ENCODE data around the gene GRK5.

The GRK5 gene

DNA sequence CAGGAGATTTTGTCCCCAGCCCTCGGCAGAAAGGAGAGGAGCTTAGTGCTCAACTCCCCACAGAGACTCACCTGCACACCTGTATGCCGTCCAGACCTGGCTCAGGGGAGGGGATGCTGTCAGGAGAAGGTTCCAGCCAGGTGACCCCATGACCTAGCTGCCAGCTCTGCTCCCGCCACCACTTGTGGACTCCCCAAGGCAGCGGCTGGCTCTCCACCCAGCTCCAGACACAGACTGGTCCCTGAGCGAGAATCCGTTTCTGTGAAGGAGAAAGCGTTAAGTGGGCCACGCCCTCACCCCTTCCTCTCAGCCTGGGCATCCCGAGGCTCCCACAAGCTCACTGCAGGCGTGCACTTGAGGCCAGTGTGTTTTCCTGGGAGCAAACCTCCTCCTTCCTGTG lies 258.7 kb downstream of the GRK5 start:
- no peak for DNase-seq

DNA sequence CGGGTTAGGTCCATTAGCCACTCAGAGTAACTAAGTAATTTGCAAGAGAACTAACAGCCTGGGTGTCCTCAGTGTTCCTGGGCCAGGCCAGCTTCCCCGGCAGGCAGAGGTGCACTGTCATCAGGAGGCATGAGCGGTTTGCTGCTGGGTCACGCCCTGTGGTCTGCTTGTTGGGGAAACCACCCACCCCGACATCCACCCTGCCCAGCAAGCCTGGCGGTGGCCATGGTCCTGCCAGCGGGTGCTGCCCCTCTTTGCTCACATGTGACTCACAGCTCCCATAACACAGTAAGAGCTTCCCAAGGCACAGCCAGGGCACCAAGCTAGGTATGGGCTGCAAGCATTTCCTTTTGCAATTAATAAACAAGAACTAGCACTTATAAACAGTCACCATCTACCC lies 259.3 kb downstream of the GRK5 start:
- DNase-seq: no peak

DNA sequence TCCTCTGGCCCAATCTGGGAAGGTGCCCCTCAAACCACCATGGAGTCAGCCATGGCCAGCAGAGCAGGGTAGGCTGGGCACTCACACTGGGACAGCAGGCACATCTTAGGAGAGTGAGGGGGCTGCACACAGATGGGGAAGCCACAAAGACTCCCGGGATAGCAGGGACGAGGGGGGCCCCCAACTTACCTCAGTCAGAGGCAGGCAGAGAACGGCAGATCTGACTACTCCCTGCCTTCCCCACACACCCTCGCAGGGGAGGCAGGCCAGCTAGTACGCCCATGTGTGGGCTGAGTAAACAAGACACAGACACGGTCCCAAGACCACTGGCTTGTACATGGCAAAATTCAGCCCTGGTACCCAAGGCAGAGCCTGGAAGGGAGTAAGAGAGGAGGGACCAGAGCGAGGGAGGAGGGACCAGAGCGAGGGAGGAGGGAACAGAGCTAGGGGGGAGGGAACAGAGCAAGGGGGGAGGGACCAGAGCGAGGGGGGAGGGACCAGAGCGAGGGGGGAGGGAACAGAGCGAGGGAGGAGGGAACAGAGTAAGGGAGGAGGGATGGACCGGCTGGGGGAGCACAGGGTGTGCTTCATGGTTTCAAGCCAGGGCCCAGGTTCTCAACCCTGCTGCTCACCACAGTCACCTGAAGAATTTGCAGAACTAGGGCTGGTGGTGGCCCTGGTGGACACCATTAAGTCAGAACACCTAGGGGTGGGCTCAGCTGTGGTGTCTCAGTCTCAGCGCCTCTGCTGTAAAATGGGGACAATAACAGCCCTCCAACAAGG lies 261.4 kb downstream of the GRK5 start:
- DNase-seq: no peak

DNA sequence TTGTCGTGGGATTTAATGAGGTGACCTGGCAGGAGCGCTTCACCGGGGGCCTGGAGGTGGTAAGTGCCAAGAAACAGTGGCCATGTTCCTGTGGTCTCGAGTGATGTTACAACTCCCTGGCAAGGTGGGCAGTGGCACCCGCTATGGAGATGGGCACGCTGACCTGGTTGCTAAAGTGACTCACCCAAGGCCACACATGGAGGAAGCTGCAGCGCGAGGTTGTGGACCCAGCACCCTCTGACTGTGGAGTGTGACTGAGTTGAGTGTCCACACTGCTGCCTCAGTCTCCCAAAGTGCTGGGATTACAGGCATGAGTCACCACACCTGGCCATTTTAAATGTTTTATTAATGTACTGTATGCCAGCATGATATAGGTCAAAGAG lies 261.9 kb downstream of the GRK5 start:
- no peak for DNase-seq

DNA sequence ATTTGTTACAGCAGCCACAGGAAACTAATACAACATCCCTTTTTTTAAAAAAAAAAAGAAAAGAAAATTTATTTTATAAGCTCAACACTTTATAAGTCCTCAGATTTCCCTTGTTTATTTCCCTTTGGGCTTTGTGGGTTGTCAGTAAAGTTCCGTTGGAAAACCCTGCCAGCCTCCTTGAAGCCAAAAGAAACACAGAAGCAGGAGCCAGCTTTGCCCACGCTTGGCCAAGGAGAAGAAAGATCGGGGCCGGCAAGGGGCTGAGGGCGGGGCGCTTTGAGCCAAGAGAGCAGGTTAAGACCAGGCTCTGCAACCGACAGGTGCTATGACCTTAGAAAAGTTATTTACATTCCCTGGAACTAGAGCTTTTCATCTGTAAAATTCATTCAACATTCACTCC lies 262.5 kb downstream of the GRK5 start:
- no peak for DNase-seq

DNA sequence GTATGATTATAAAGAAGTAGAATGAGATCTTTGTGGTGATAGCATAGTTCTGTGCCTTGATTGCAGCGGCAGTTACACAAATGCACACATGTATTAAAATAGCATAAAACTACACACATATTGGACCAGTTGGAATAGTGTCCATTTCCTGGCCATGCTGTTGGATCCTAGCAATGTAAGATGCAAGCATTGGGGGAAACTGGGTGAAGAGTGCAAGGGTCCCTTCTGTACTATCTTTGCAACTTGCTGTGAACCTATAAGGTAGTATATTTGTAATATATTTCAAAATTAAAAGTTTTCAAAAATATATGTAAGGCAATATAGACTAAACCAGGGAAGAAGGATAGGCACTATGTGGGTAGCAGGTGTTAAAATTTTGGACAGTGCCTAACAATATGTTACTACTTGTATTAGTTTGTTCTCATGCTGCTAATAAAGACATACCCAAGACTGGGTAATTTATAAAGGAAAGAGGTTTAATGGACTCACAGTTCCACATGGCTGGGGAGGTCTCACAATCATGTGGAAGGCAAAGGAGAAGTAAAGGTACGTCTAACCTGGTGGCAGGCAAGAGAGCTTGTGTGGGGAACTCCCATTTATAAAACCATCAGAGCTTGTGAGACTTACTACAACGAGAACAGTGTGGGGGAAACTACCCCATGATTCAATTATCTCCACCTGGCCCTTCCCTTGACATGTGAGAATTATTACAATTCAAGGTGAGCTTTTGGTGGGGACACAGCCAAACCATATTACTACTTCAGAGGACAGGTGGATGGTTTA lies 263.7 kb downstream of the GRK5 start:
- no peak for DNase-seq

DNA sequence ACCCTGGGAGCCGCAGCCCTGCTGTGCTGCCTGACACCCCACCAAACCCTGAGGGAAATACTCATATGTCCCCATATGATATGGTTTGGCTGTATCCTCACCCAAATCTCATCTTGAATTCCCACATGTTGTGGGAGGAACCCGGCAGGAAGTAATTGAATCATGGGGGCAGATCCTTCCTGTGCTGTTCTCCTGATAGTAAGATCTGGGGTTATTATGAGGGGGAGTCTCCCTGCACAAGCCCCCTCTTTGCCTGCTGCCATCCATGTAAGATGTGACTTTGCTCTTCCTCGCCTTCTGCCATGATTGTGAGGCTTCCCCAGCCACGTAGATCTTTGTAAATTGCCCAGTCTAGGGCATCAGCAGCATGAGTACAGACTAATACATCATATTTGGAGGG lies 266.4 kb downstream of the GRK5 start:
- no peak for DNase-seq

DNA sequence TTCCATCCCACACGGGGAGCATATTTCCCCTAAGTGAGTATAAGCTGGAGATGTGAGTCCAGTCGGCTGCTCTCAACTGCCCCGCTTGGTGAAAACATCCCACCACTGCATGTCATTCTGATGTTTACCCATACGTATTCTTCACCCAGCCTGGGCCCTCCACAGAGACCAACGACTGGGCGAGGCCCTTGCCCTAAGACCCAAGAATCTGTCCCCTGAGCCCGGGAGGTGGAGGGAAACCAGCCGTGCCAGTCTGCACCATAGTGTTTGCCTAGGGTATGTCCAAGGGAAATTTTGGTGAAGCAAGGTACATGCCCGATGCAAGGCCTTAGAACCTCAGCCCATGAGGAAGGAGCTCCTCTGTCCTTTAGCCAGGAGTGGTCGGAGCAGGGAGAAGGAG lies 267.2 kb downstream of the GRK5 start:
- no peak for DNase-seq

DNA sequence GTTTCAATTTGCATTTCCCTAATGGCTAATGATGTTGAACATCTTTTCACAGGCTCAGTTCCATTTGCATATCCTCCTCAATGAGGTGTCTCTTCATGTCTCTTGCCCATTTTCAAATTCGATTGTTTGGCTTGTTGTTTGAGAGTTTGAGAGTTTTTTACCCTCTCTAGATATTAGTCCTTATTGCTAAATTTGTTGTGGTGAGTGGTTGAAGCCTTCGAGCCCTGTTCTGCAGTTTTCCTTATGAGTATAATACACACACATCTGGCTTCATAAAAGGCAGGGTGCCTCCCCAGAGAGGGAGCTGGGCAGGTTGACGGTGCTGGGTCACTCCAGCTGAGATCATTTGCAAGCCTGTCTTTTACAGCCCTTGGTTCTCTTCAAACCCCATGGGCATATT lies 270.1 kb downstream of the GRK5 start:
- DNase-seq: no peak

DNA sequence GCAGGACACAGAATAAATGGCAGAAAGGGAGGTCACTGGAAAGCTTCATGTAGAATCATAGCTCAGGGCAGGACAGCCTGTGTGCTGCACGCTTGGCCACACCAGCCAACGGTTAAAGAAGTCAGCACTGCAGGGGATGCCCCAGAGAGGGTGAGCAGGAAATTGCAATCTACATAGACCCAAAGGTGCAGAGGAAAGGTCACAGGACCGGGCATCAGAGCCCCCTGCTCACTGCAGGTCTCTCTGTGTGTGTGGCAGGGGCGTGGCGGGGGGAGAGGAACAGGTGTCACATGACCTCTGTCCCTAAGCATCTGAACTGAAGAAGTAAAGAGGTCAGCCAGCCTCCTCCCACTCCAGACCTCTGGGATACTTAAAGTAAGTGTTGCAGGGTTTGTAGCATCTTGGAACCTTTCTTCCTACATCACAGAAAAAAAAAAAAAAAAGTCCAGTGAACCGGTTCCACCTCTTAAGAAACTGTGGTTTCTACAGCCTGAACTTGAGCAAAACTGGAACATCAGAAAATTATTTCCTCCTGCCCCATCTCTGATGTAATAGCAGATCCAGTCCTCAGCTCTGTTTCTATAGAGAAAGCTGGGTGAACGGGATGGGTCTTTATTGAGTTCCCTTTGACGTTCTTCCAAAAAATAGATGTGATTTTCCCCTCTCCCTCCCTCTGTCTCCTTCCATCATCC lies 270.9 kb downstream of the GRK5 start:
- DNase-seq: no peak

DNA sequence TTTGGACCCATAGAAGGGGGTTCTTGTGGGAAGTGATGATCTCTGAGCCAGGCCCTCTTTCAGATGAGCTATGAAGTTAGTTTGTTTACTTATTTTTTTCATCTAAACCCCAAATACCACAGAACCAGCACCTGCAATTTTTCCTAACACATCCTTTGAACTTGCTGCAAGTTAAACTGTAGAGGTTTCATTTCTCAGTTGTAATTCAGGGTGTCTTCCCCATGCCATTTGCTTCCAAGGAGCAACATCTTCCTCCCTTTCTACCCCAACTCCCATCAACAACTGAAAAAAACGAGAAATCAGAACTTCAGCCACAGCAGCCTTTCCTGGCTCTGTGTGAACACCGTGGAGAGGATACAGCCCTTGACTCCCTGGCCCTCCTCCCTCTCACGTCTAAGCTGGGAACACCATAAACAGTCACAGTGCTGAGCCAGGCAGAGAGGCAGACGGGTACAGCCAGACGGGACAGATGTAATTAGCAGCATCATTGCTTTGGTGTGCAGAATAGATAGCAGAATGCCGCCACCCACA lies 271.5 kb downstream of the GRK5 start:
- no peak for DNase-seq

DNA sequence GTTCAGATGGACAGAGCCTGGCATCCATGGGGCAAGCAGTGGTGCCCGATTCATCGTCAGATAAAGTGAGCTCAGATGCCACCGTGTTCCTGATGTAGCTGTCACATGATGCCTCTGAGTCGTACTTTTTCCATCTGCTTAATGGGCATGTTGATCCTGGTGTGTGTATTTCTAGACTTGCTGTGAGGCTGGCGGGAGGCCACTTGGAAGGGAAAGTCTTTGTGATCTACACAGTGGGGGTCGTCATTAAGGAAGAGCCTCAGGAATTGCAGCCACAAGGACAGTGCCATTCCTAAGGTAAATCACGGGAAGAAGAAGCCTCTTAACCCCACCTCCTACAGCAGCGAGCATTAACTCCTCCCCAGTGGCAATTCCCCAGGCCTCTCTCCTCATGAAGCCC lies 272.2 kb downstream of the GRK5 start:
- DNase-seq: no peak

DNA sequence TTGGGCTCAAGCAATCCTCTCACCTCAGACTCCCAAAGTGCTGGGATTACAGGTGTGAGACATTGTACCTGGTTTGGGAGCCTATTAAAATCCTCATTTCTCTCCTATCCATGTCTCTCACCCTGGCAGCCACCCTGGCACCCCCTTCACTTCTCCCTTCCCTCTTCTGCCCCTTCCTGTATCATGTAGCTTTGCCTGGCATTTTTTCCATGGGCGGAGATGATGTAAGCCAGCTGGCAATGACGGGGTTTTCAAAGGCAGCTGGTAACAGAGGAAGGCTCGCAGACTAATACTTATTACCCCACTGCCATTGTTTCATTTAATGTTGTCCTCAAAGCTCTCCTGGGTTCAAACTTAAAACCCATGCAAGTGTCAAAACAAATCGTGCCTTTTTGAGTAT lies 273.3 kb downstream of the GRK5 start:
- DNase-seq: no peak

DNA sequence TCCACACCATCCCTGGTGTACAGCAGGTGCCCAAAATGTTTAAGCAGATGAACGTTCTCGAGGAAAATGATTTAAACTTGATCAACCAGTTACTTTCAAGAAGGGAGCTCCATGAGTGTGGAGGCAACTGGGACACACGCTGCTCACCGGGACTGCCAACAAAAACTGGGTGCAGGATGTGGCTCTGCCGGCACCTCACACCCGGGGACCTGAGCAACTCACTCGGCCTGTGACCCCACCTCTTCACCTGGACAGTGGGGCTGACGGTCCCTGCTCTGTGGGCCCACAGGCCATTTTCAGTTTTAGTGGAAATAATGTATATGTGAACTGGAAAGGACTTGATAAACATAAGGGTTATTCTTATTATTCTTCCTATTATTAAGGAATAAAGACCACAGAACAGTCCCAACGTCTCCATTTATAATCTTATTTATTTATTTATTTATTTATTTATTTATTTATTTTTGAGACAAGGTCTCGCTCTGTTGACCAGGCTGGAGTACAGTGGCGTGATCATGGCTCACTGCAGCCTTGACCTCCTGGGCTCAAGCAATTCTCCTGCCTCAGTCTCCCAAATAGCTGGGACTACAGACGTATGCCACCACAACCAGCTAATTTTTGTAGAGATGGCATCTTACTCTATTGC lies 274.5 kb downstream of the GRK5 start:
- DNase-seq: no peak

DNA sequence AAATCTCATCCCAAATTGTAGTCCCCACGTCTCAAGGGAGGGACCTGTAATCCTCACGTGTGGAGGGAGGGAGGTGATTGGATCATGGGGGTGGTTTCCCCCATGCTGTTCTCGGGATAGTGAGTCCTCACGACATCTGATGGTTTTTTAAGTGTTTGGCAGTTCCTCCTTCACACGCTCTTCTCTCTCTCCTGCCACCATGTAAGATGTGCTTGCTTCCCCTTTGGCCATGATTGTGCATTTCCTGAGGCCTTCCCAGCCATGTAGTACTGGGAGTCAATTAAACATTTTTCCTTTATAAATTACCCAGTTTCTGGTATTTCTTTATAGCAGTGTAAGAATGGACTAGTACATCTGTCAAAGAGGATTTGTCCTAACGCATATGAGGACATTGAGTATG lies 275.6 kb downstream of the GRK5 start:
- no peak for DNase-seq

DNA sequence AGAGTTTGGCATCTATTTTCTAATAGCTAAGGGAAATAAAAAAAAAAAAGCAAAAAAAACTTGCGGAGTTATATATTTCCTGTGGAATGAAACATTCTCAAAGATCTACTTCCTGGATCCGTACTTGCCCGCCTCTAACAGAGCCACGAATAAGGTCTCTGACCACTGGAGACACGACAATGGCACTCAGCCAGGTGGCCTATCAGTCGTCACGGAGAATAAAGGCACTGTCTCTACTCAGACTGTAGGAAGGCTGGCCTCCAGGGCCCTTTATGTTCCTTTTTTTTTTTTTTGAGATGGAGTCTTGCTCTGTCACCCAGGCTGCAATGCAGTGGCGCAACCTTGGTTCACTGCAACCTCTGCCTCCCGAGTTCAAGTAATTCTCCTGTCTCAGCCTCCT lies 276.5 kb downstream of the GRK5 start:
- no peak for DNase-seq

DNA sequence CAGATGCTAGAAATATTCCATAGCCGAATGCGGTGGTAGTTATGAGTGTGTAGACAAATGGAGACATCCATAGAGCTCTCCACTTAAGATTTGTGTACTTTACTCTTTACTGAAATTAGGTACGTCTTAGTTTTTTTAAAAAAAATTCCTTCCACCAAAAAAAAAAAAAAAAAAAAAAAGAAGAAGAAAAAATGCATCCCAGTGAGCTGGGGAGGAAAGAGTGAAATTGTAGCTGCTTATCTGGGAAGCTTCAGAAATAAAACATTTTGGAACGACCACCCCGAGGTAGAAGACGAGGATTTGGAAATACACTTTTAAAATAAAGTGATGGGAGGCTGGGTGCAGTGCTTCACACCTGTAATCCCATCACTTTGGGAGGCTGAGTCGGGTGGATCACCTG lies 281.3 kb downstream of the GRK5 start:
- no peak for DNase-seq

DNA sequence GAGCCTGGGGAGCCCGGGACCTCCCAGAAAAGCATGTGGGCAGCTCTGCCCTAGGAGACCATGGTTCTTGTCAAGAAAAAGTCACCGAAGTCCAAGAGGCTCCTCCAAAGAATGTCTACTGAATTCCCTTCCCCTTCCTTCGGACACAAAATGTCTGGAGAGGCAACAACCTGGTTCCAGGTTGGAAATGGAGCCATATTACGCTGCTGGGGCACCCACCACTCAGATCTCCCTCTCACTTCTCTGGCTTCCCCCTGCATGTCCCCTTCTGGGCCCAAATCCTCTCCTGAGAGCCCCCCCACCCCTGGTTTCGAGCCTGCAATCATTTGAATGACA lies 282.6 kb downstream of the GRK5 start:
- DNase-seq: no peak

DNA sequence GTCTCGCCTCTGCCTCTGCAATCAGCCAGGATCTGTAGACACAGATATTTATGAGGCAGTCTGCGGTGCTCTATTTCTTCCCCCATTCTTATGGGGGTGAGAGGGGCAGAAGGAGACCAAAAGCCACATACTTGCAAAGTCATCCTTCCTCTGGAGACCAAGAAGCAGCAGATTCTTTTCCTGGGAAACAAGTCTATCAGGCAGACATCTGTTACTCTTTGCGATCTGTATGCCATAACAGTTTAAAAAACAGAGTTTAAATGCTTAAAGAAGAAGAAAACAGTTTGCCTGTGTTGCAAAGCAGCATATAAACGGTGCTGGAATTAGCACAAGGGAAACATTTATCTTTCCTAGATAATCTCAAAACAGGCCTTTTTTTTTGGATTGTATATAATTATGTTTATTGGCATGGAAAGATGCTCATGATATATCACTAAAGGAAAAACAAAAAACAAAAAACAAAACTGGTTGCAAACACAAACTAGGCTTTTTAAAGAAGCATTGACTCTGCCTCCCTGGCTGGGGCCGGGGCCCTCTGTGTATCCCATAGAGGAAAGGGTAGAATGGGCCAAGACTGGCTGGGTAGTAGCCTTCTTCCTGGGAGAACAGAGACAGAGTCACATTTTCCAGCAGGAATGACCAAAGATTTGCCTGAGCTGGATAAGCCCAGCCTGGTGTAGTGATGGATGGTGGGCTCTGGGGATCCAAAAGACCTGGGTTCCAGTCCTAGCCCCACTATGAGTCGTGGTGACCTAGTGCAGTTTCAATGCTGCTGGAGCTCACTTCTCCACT lies 284.8 kb downstream of the GRK5 start:
- DNase-seq: no peak

DNA sequence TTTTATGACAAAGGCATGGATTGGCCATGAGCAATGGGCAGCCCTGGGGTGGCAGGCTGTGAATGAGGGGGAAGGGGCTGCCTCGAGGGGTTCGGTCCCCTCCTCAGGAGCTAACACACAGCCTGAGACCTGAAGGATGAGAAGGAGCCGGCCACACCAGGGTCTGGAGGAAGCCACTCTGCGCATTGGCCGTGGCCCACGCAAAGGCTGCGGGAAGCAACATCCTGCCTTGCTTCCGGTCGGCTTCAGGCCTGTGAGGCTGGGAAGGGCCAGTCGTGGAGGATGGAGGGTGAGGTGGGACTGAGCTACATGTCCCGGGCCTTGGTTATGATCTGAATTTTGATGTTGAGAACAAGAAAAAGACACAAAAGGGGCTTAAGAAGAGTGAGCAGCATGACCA lies 285.8 kb downstream of the GRK5 start:
- DNase-seq: no peak

DNA sequence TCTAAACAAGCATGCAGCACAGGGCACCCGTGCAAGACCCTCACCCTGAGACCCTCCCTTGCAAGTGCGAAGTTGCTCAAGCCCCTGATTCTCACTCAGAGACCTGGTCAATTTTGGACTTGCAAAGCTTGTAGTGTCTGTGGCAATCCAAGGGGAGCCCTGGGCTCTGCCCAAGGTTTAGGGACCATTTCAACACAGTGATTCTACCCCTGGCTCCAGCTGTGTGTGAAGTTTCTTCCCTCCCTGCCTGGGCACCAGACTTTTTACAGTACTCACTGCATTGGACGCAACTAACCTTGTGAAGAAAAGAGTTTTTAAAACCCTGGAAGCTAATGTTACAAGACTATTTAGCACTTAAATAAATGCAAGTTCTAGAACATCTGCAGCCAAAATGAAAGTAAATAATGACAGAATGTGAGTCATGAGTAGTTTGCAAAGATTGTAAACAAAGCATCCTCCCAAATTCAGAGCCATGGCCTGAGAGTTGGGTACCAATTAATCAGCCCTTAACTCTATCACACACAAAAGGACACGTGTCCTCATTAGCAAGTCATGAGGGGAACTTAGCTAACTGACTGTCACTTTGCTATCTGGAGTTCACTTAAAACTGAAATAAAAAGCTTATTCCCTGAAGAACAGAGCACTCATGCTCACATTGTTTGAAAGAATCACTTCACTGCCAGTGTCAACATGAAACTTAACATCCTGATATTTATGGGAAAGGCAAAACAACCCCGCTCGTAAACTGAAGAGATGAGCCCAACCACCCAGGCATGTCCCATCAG lies 287.1 kb downstream of the GRK5 start:
- DNase-seq: no peak

DNA sequence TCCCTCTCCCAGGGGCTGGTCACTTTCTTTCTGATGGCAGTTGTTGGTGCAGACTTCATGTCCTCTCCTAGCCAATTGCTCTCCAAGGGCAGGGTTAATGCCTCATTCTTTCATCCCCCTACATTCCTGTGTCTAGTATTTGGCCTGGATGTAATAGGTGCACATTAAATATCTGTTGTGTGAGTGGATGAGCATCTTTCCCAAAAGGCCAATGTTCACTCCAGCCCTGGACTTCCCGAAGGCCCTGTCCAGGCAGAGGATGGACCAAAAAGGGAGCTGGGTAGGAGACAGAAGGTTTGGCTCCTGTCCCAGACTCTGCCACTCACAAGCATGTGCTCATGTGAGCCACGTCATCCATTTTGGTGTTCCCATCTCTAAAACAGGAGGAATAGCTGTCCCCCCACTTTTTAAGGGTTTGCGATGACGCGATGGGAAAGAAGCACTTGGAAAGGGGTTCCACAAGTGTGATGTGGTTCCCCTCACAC lies 287.7 kb downstream of the GRK5 start:
- no peak for DNase-seq

Data from COR-L47 (cell line).